Measurements from ENCODE around the gene PPP1R3G. TPM values are rescaled to one million over a fixed set of nuclear protein-coding genes. Genes with fewer than 3 reads are reported as not detected.
A peak's percentile ranks its signal among the peaks of the same experiment; 100 is the strongest.

PPP1R3G gene
- total and polyA plus RNA-seq, 2 of the 13 experiments (the other 11 are each of a cell fraction or from before 2014, with no cell fraction given): 1.2 to 1.3 TPM

DNA sequence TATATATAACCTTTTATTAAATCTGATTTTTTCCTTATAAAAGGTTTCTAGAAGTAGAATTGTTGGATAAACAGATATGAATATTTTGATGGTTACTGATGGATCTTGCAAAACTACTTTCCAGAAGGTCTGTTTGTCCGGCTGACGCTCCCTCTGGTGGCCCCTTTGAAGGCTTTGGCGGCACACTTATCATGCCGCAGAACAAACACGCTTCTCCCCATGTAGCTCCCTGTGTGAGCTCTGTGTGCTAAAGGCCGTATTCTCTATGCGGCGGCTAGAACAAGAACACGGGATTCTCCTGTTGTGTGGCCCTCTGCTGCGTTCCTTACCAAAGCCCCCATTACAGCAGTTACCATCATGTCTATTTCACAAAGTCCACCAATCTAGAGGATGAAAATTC is 30.0 kb downstream of the PPP1R3G start (continued):
- TF ChIP-seq, protein P1, sequence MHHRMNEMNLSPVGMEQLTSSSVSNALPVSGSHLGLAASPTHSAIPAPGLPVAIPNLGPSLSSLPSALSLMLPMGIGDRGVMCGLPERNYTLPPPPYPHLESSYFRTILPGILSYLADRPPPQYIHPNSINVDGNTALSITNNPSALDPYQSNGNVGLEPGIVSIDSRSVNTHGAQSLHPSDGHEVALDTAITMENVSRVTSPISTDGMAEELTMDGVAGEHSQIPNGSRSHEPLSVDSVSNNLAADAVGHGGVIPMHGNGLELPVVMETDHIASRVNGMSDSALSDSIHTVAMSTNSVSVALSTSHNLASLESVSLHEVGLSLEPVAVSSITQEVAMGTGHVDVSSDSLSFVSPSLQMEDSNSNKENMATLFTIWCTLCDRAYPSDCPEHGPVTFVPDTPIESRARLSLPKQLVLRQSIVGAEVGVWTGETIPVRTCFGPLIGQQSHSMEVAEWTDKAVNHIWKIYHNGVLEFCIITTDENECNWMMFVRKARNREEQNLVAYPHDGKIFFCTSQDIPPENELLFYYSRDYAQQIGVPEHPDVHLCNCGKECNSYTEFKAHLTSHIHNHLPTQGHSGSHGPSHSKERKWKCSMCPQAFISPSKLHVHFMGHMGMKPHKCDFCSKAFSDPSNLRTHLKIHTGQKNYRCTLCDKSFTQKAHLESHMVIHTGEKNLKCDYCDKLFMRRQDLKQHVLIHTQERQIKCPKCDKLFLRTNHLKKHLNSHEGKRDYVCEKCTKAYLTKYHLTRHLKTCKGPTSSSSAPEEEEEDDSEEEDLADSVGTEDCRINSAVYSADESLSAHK (CRISPR knock-in tag; IDR thresholded peaks at IDR 0.05; ENCODE audit: borderline replicate concordance): no peak
- TF ChIP-seq ZNF614 (CRISPR knock-in tag; IDR thresholded peaks at IDR 0.05; ENCODE audit: borderline replicate concordance): no peak
- TF ChIP-seq, protein P2, sequence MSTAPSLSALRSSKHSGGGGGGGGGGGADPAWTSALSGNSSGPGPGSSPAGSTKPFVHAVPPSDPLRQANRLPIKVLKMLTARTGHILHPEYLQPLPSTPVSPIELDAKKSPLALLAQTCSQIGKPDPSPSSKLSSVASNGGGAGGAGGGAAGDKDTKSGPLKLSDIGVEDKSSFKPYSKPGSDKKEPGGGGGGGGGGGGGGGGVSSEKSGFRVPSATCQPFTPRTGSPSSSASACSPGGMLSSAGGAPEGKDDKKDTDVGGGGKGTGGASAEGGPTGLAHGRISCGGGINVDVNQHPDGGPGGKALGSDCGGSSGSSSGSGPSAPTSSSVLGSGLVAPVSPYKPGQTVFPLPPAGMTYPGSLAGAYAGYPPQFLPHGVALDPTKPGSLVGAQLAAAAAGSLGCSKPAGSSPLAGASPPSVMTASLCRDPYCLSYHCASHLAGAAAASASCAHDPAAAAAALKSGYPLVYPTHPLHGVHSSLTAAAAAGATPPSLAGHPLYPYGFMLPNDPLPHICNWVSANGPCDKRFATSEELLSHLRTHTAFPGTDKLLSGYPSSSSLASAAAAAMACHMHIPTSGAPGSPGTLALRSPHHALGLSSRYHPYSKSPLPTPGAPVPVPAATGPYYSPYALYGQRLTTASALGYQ (CRISPR knock-in tag; IDR thresholded peaks at IDR 0.05): peak; percentile 46; the same call in 1 of the 2 replicates
- TF ChIP-seq, protein P3, sequence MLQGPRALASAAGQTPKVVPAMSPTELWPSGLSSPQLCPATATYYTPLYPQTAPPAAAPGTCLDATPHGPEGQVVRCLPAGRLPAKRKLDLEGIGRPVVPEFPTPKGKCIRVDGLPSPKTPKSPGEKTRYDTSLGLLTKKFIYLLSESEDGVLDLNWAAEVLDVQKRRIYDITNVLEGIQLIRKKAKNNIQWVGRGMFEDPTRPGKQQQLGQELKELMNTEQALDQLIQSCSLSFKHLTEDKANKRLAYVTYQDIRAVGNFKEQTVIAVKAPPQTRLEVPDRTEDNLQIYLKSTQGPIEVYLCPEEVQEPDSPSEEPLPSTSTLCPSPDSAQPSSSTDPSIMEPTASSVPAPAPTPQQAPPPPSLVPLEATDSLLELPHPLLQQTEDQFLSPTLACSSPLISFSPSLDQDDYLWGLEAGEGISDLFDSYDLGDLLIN (CRISPR knock-in tag; IDR thresholded peaks at IDR 0.05; ENCODE audit: borderline replicate concordance): no peak
- no peak for TF ChIP-seq JUNB (CRISPR knock-in tag; IDR thresholded peaks at IDR 0.05; ENCODE audit: borderline replicate concordance)
- TF ChIP-seq ZNF790 (CRISPR knock-in tag; IDR thresholded peaks at IDR 0.05; ENCODE audit: borderline replicate concordance): no peak
- TF ChIP-seq MIER3 (CRISPR knock-in tag; IDR thresholded peaks at IDR 0.05; ENCODE audit: borderline replicate concordance): no peak
- TF ChIP-seq KDM2A (CRISPR knock-in tag; IDR thresholded peaks at IDR 0.05; ENCODE audit: borderline replicate concordance, low read depth): peak; percentile 71
- TF ChIP-seq, protein P4, sequence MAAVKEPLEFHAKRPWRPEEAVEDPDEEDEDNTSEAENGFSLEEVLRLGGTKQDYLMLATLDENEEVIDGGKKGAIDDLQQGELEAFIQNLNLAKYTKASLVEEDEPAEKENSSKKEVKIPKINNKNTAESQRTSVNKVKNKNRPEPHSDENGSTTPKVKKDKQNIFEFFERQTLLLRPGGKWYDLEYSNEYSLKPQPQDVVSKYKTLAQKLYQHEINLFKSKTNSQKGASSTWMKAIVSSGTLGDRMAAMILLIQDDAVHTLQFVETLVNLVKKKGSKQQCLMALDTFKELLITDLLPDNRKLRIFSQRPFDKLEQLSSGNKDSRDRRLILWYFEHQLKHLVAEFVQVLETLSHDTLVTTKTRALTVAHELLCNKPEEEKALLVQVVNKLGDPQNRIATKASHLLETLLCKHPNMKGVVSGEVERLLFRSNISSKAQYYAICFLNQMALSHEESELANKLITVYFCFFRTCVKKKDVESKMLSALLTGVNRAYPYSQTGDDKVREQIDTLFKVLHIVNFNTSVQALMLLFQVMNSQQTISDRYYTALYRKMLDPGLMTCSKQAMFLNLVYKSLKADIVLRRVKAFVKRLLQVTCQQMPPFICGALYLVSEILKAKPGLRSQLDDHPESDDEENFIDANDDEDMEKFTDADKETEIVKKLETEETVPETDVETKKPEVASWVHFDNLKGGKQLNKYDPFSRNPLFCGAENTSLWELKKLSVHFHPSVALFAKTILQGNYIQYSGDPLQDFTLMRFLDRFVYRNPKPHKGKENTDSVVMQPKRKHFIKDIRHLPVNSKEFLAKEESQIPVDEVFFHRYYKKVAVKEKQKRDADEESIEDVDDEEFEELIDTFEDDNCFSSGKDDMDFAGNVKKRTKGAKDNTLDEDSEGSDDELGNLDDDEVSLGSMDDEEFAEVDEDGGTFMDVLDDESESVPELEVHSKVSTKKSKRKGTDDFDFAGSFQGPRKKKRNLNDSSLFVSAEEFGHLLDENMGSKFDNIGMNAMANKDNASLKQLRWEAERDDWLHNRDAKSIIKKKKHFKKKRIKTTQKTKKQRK (IDR thresholded peaks at IDR 0.05; ENCODE audit: low read length): no peak
- TF ChIP-seq FOXP1 (IDR thresholded peaks at IDR 0.05): no peak
- 0 out of 2 replicates have a peak, but pooled peaks have one; percentile 20 for TF ChIP-seq FOXP1 (CRISPR knock-in tag; IDR thresholded peaks at IDR 0.05)
- peak; percentile 82 for TF ChIP-seq BHLHE40 (IDR thresholded peaks at IDR 0.05; ENCODE audit: low read length)
- peak; percentile 43; the same call in 1 of the 2 replicates for TF ChIP-seq HDAC2 (CRISPR knock-in tag; IDR thresholded peaks at IDR 0.05)
- TF ChIP-seq TGIF2 (CRISPR knock-in tag; IDR thresholded peaks at IDR 0.05): peak; percentile 44; the same call in 1 of the 2 replicates
- TF ChIP-seq, protein P5, sequence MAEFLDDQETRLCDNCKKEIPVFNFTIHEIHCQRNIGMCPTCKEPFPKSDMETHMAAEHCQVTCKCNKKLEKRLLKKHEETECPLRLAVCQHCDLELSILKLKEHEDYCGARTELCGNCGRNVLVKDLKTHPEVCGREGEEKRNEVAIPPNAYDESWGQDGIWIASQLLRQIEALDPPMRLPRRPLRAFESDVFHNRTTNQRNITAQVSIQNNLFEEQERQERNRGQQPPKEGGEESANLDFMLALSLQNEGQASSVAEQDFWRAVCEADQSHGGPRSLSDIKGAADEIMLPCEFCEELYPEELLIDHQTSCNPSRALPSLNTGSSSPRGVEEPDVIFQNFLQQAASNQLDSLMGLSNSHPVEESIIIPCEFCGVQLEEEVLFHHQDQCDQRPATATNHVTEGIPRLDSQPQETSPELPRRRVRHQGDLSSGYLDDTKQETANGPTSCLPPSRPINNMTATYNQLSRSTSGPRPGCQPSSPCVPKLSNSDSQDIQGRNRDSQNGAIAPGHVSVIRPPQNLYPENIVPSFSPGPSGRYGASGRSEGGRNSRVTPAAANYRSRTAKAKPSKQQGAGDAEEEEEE (CRISPR knock-in tag; IDR thresholded peaks at IDR 0.05; ENCODE audit: borderline replicate concordance): no peak
- peak; percentile 78 for TF ChIP-seq STAG1 (CRISPR knock-in tag; IDR thresholded peaks at IDR 0.05)
- 0 out of 2 replicates have a peak, but pooled peaks have one; percentile 21 for TF ChIP-seq ZMYM3 (CRISPR knock-in tag; IDR thresholded peaks at IDR 0.05)
- no peak for TF ChIP-seq RFXANK (CRISPR knock-in tag; IDR thresholded peaks at IDR 0.05)
